ENCODE measurements around the gene MARCO.
"Not testable (repeated sequence)": the region's sequence is repeated elsewhere in the genome, so short reads cannot be mapped to it uniquely, and the experiment has no call there.

The MARCO gene

DNA sequence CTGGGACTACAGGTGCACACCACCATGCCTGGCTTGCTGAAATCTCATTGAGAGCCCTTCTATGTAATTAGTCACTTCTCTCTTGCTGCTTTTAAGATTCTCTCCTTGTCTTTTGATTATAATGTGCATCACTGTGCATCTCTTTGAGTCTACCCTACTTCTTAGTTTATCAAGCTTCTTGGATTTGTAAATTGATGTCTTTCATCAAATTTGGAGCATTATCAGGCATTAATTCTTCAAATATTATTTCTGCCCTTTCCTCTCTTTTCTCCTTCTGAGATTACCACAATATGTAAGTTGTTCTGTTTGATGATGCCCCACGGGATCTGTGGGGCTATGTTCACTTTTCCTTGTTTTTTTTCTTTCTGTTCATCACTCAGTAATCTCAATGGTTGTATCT, 9.0 kb upstream of the MARCO start:
- no peak for DNase-seq

DNA sequence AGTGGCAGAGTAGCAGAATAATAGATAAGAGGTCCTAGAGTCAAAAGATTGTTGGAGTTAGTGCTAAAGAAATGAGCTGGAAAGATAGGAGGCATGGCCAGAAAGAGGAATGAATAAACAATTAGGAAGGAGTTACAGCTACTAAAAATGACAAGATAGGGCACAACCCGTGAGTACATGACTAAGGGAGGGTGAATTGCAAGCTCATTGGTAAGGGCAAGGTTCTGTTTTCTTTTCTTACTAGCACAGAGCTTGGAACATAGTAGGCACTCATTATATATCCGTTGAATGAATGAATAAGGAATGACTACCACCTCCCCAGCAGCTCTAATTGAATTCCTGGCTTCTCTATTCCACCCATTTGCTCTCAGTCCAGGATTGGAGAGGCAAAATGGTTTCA, 5.7 kb upstream of the MARCO start:
- no peak for DNase-seq

DNA sequence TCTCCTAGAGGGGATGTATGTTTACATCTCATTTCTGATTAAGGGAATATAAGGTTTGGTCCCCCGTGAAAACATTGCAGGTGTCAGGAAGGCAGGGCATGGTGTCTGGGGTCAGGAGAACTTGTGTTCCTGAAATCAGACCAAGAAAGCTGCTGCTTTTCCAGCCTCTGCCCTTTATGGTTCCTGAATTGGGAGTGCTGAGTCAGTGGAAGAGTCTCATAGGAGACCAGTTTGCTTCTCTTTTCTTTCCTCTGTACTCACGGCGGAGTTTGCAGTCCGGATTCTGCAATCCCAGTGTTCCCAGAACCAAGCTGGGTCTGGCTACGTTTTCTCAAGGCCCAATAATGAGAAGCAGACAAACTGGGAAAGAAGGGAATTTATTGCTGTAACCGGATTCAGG, 5.1 kb upstream of the MARCO start:
- DNase-seq = no peak

DNA sequence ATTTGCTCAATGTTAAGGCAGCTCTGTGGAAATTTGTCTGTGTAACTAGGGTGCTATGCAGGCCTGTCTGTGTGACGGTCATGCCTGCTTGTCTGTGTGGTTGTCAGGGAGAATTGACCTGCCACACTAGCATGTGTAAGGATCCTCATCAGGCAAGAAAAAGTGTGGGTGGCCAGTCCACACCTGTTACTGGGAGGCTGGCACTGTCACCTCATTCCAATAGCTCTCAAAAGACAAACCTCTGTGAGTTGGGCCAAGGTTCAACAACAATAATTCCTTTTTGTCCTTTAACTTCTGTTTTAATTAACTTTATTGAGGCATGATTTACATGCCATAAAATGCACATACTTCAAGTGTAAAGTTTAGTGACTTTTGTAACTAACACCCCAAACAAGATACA, 4.2 kb upstream of the MARCO start:
- DNase-seq = no peak

DNA sequence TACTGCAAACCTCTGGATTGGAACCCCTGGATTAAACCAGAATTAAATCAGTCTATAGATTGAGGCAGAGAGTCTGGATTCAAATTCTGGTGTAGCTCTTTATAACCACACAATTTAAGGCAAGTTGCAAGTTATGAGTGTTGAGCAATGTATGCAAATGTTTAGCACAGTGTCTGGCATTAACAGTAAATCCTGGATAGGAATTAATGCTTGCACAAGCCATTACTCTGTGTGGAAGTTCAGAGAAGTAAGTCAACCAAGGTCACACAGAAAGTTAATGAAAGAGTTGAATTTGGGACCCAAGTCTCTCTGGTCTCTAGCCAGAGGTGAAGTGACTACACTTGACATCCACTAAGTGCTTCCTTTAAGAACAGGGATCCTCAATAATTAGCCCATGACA, 2.0 kb upstream of the MARCO start:
- DNase-seq = no peak

DNA sequence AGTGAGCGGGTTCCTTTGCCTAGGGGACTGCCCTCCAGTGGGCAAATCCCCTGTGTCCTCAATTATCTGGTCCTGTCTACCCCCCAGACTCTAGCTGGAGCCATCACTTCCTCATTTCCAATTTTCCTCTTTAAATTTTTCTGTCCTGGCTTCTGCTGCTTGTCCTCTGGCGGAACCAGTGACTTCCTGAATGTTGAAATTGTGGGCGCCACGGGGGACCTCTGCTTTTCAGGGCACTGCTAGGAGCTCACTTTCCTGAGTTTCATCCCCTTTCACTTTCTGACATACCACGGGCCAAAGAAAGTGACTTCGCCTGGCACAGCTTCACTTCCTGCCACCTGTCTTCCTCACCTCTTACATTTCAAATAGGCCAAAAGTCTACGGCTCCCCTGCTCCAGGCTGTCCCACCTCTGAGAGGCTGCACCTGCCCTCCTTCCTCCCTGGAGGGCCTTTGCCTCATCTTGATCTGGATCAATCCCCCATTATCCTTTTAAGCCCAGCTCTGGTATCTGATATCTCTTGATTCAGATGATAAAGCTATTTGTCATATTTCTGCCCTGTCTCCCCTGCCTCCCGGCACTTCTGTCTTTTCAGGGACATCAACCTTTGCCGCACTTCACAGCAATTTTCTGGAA, 1.4 kb upstream of the MARCO start:
- DNase-seq = no peak

DNA sequence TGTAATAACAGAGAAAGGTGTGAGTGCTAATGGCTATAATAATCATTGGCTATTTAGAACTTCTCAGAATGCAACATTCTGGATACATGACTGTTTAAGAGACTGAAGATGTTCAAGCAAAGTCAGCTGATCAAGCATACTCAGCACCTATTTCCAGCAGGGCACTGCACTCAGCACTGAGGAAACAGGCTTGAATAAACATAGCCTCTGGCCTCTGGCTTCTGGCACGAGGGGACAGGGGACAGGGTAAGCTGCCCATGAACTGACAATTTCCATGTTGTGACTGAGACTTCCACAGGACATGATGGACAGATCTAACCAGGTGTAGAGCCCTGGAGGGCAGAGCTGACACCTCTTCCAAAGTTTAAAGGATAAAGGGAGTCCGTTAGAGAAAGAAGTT, 1.3 kb downstream of the MARCO start:
- no peak for DNase-seq

DNA sequence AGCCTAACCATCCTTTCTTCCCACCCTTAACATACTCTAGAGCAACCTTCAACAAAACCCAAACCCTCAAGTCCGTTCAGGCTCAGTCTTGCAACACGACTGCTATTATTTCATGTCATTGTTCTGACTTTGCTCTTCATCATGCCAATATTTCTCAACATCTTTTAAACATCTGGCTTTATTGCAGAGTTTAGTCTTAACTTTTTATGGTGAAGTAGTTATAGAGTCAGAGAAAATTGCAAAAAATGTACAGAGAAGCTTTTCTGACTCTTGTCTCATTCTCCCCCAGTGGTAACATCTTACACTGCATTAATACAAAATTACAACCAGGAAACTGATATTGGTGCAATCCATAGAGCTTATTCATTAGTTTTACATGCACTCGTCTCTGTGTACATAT, 3.9 kb downstream of the MARCO start:
- DNase-seq = no peak

DNA sequence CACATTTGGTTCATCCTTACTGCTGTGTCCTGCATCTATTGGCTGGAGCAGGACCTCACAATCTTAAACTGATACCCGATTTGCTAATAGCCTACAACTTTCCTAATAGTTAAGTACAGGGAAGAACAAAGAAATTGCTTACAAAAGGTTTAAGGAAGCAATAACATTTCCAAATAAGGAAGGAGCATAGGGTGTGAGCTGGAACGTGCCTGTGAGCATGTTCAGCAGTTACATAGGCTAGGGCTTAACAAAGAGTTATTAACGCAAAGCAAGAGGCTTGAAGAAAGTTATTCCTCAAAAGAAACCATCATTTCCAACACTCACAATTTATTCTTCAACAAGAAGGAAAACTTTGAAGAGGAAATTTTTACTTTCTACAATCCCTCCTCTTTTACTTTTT, 6.3 kb downstream of the MARCO start:
- DNase-seq = not testable (repeated sequence)

DNA sequence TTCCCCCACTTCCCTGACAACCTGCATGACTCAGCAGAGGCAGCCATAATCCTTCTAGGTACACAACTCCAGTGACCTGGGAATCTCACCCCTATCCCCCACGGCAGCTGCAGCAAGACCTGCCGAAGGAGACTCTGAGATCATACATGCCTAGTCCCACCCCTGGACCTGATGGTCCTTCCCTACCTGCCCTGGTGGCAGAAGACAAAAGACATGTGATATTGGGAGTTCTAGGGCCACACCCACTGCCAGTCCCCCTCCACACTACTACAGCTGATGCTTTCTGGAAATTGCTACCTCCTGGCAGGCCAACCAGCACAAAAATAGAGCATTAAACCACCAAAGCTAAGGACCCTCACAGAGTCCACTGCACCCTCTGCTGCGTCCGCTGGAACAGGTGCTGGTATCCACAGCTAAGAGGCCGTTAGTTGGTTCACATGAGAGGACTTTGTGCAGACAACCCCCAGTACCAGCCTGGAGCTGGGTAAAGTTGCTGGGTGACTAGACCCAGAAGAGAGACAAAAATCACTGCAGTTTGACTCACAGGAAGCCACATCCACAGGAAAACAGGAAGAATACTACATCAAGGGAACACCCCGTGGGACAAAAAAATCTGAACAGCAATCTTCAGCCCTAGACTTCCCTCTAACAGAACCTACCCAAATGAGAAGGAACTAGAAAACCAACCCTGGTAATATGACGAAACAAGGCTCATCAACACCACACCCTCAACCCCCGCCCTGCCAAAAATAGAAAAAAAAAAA, 12.5 kb downstream of the MARCO start:
- DNase-seq = no peak

DNA sequence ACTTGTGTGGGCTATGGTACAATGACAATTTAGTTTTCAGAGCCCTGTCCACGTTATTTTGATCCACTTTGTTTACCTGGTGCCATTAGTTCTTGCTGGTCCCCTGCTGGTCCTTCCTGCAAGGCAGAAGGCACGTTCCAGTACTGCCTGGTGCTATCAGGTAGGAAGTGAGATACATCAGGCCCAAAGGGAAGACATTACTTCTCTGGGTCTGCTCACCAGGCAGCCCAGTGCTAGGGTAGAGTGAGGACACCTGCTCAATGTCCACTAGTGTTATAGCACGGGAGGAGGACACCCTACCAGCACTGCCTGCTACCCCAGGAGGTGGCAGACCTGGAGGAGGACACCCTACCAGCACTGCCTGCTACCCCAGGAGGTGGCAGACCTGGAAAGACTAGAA, 23.7 kb downstream of the MARCO start:
- DNase-seq = no peak

DNA sequence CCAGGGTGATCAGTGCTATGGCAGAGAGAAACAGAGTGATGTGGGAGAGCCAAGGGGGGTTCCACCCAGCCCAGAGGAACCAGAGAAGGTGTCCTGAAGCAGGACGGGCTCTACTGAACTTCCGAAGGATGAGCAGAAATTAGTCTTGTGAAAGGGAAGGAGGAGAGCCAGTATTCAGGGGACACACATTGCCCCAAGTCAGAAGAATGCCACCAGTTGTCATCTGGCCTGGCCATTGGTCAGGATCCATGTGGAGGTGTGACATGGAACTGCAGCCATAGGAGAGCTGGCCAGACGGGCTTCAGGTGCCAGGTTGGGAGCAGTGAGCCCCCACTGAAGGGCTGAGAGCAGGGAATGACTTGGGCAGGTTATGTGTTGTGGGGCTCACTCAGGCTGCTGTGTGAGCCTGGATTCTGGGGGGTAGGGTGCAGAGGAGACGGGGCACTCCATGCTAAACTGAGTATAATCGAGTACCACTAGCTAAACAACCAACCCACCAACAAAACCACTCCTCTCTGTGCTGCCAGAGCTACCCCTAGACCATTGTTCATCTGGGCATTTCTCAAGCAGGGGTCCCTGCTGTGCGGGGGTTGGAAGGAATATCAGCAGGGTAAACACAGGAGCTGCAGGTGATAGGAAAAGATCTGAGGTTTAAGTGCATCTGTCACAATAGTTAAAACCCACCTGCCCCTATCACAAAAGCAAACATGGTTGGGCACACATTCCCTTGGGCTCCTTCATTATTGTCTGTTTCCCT, 25.3 kb downstream of the MARCO start:
- no peak for DNase-seq

DNA sequence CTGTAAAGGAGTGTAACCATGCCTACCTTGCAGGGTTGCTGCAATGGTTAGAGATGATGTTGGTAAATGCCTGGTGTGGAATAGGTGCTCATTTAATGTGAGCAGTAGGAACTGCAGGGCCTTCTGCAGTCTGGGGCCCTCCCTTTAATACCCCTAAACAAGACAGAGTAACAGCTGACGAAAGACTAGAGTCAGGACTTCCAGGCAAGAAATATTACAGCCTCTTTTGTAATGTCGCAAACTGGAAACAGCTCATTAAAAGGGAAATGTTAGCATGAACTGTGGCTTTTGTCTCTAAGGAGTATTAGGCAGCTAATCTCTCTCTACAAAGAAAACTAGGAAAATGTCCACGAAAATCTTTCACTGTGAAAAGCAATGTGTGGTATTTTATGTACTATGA, 26.0 kb downstream of the MARCO start:
- no peak for DNase-seq

DNA sequence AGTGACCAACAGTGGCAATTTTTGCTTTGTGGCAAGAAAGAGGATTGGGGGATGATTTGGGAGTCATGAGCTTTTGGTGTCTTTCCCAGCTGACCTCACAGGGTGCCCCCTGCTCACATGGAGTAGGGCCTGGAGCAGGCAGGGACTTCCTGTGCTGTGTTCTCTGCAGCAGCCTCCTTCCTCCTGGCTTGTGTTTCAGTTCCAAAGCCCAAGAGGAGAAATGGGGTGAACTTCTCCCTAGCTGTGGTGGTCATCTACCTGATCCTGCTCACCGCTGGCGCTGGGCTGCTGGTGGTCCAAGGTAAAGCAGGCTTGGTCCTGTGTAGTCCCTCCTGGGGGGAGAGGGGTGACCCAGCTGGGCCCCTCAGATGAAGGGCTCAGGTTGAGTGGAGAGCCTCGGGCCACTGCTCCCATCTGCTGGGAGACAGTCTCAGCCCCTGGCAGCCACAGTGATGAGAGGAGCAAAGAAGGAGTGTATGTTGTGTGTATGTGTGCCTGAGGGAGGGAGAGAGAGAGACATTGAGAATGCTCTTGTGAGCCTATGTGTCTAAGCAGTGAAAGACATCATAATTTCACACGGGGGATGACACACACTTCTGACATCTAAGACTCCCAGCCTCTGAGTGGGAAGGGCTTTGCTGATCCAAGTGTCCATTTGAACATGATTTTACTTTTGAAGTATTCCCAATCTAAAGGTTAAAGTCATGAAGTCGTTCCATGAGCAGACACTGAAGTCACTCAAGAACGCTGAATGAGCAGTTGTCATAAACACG, 27.2 kb downstream of the MARCO start:
- no peak for DNase-seq

DNA sequence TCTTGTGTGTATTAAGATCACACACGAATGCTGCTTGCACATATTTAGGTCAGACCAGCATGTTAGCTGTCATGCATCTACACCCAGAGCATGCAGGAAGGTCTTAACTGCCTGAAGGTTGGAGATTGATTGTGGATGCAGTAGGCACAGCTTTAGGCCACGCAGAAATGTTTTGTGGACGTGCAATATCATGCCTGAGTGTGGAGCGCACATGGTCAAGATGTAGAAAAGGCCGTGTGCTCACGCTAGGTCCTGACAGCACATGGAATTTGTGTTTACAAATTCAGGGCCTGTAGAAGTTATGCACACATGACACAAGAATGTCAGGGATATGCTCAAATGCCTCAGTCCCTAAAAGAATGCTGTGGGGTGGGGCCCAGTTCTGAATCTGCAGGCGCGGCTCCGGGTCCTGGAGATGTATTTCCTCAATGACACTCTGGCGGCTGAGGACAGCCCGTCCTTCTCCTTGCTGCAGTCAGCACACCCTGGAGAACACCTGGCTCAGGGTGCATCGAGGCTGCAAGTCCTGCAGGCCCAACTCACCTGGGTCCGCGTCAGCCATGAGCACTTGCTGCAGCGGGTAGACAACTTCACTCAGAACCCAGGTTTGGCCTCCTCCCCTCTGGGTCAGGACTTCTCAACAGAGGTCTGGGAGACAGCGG, 27.9 kb downstream of the MARCO start:
- DNase-seq = no peak

DNA sequence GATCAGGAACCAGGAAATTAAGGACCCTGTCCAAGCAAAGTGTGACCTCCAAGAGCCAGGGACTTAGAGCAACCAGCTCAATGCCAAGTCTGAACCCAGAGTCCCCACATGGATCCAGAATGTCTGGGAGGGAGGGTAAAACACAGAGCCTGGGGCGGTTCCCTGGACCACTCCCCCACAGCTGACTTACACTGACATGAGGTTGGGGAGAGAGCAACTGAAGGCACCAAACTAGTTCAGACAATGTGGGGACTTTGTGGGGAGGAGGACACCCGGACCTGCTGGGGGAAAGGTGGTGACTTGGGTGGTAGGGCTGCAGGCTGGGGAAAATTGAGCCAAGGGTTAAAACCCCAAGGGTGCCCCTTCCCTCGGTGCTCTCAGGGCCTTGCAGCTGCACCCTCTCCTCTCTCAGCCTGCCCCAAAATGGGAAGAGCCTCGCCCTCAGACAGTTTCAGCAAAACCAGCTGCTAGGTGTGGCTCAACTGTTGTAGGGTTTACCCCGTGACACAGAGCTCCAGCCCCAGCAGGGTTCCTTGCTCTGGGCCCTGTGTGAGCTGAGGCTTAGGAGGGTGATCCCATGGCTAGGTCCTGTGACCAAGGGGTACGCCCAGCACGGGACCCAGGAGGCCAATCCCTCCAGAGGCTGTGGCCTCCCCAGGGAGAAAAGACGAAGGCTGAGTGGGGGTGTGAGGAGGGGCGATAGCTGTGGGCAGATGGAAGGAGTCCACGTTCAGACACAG, 28.6 kb downstream of the MARCO start:
- DNase-seq = no peak

DNA sequence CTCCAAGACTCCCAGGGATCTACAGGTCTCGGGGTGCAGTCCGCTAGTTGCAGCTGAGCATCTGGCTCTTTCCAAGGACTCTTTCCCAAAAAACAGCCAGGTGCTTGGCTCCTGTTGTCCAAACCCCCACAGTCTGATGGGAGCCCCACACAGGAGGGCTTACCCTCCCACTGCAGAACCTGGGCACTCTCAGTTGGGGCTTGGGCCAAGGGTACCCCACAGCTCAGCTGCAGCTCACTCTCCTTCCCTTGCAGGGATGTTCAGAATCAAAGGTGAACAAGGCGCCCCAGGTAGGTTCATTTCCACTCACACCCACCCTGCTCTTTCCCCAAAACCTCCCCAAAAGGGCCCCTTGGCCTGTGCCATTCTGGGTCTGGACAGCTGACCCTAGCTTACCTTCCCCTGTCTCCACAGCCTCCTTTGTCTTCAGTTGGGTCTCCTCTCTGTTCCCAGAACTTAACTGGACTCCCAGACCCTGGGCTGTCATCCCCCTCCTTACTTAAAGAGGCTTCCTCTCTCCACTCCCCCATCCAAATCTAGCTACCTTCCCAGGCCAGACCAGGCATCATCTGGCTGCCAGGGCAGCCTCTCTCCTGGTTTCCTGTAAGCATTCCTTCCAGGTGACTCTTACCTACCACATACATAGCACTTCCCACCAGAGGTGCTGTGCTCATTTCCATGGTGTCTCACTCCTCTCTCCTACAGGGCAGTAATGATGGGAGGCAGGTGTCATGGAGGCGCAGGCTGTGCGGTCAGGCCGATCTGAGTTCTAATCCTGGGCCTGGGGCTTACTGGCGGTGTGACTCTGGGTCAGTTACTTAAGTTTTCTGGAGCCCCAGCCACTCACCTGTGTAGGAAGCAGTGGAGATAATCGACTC, 29.5 kb downstream of the MARCO start:
- DNase-seq = no peak

DNA sequence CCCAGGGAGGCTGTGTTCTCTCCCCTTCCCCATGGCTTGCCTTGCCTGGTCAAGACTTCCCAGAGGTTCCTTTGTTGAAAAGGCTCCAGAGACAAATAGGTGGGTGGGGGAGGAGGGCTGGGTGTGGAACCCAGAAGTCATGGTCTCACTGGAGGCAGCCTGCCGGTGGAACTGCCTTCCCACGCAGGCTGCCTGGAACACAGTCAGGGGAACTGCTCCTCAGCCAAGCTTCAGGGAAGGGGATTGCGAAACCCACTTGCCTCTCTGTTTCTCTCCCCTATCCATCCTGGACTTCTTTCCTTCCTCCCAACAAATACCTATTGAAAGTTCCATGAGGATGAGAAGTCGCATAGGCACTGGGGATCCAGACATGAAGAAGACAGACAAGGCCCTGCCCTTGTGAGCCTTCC, 31.6 kb downstream of the MARCO start:
- no peak for DNase-seq

DNA sequence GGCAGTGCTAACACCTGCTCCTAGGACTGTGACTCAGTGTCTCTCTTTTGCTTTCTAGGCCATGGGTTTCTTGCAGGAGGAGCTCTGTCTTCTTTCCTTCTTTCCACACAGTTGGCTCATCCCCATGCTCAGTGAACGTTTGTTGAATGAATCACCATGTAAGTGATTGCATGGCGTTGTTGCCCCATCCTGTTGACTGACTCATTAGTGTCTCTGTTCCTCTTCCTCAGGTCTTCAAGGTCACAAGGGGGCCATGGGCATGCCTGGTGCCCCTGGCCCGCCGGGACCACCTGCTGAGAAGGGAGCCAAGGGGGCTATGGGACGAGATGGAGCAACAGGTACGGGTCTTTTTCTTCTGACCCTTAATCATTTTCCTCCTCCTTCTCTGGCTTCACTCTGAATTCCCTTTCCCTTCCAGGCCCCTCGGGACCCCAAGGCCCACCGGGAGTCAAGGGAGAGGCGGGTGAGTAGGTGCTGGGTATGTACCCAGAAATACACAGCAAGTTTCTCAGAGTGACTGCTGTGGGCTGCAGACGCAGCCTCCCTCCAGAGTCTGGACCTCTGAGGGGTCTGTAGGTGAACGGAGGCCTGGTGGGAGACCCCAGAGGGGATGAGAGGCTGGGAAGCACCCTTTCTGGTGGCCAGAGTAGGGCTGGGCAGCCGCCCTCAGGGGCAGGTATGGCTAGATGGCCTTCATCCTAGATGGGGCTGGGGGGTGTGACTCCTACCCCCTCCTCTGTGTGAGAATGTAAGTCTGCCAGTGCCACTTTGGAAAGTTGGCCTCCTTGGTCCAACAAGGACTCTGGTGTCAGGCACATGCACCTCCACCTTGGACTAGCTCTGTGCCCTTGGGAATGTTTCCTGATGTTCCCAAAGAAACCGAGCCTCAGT, 32.4 kb downstream of the MARCO start:
- DNase-seq = no peak

DNA sequence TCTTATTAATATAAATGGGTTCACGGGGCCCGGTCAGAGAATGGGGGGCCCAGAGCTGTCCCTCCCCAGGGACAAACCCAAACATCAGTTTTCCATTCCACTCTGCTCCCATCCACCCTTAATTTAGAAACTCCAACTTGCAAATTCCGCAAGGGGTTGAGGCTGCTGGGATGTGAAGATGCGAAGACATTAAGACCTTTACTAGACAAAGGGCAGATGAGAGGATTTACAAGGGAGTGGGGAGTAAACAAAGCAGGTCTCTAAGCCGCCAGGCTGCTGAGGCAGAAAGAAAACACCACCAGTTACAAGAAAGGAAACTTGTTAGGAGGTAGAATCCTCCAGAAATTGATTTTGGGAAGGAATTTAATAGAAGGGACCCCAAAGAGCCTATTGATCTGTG, 33.1 kb downstream of the MARCO start:
- no peak for DNase-seq

All from cortex of kidney (tissue), 1 donor.